GM19372 (cell line): ENCODE data around the gene PRKCA.
"Not testable (repeated sequence)": the region's sequence is repeated elsewhere in the genome, so short reads cannot be mapped to it uniquely, and the experiment has no call there.

Source experiments
- ATAC-seq: cut with Tn5 transposase; IDR thresholded peaks from one replicate; pipeline ENCODE4 v1.9.1; 2021; ENCODE audit warnings: mild to moderate bottlenecking, low read depth, moderate library complexity; ENCODE audit not compliant: unreplicated experiment

The PRKCA gene

DNA sequence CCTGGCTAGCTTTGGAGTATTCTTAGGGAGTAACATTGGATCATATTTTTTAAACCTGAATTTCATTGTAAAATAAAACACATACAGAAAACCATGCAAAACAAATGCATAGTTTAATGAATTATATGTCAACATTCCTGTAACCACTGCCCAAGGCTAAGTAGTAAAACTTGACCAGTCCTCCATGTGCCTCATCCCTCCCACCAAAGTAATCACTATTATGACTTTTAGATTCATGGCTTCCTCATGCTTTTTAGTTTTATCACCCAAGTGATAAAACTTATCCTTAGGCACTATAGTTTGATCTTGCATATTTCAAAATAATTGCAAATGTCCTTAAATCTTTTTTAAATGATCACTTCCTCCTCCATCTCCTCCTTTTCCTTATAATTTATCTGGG lies 20.4 kb downstream of the PRKCA start:
- no peak for ATAC-seq

DNA sequence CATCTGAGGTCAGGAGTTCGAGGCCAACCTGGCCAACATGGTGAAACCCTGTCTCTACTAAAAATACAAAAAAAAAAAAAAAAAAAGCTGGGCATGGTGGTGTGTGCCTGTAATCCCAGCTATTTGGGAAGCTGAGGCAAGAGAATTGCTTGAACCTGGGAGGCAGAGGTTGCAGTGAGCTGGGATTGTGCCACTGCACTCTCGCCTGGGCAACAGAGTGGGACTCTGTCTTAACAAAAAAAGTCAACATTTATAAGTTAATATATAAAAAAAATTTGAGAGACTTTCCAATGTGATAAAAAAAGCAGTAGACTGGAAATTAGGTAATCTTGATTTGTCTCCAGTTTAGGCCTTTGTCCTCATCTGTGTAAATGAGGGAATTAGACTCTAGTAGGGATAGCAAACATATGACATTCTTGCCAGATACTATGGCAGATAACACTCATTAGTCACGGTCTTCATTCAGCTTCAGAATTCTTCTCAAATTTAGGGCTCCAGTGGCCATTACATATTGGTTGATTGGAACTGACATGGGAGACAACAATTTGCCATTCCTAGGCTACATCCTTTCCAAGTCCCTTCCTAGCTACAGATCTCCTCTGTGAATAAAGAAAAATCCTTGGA lies 22.1 kb downstream of the PRKCA start:
- ATAC-seq = not testable (repeated sequence)

DNA sequence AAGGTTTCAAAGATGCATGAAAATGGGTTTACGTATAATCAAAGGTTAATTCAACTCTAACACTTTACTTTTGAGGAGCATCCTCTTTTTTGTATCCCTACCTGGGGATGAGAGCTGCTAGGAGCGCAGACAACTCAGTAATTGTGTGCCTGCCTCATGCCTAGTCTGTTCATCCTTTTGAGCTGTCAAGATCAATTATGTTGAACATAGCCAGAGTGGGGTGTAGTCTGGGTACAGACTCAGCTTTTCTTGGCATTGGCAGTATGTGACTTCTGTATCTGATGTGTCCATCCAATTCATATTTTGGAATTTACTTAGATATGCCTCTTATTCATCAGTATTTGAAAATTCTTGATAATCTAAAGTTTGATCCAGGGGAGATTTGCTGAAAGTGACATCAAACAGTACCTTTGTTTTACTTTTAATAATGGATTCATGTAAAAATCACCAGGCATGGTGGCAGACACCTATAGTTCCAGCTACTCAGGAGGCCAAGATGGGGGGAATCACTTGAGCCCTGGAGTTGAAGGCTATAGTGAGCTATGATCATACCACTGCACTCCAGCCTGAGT lies 24.1 kb downstream of the PRKCA start:
- ATAC-seq = no peak

DNA sequence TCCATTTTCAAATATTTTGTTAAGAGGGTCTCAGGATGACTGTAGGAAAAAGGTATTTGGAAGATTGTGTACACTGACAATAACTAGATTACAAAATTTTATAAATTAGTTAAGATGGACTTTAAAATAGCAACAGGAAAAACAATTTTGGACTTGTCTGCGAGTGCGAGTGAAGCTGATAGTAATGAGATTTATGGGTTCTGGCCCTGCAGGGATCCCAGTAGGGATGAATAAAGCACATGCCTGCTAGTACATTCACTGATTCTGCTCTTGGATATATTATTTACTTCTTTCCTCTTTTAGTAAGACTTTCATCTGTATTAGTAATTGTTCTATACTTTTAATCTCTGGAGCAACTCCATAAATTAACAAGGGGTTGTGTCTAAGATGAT lies 28.2 kb downstream of the PRKCA start:
- no peak for ATAC-seq

DNA sequence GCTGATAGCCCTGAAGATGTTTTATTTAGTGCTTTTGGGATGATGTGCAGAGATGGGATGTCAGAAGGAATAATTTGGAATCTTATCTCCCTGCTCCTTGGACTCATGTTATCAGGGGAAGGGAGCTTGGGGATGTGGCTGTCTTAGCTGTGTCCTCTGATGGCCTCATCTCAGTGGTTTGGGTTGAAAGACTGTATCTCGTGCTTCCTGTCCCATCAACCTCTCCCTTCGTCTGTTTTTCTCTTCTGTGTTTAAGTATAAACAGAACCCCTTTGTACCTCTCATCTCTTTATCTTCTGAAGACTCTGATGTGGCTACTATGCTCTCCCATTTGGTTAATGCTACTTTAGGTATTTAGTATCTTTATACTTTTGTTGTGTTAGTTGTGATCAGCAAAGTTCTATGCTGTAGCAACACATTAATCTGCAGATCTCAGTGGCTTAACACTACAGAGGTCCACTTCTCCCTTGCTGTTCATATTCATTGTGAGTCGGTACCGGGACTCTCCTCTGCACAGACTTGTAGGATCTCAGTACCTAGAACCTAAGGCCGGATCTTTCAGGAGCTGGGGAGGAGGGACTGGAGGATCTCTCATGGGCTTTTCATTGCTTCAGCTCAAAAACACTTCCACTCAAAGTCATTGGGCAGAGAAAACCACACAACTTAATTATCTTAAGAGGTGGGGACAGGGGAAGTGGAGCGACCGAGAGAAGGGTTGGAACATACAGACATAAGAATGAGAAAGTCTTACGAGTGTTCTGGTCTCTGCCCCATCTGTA lies 28.8 kb downstream of the PRKCA start:
- ATAC-seq = no peak

DNA sequence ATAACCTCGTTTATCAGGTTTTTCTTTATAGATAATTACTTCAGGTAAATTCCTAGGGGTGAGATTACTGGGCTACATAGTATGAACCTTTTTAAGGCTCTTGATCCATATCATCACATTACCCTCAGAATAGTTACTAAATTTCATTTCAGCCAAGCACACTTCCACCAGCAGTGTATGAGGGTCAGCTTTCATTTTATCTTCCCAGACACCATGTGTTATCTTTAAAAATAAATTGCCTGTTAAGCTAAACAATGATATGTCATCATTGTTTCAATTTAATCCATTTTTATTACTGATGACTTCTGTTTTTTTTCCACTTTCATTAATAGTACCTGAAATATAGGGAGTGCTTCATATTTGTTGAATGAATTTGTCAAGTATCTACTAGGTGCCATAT lies 33.4 kb downstream of the PRKCA start:
- ATAC-seq = no peak

DNA sequence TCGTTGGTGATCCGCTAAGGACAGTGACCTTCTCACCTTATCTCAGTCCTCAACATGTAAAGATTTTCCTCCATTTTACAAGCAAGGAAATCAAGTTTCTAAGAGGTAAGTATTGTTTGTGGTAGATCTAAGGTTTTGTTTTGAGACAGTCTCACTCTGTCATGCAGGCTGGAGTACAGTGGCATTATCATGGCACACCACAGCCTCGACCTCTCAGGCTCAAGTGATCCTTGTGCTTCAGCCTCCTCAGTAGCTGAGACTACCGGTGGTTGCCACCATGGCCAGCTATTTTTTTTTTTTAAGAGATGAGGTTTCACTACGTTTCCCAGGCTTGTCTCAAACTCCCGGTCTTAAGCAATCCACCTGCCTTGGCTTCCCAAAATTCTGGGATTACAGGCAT lies 34.9 kb downstream of the PRKCA start:
- no peak for ATAC-seq

DNA sequence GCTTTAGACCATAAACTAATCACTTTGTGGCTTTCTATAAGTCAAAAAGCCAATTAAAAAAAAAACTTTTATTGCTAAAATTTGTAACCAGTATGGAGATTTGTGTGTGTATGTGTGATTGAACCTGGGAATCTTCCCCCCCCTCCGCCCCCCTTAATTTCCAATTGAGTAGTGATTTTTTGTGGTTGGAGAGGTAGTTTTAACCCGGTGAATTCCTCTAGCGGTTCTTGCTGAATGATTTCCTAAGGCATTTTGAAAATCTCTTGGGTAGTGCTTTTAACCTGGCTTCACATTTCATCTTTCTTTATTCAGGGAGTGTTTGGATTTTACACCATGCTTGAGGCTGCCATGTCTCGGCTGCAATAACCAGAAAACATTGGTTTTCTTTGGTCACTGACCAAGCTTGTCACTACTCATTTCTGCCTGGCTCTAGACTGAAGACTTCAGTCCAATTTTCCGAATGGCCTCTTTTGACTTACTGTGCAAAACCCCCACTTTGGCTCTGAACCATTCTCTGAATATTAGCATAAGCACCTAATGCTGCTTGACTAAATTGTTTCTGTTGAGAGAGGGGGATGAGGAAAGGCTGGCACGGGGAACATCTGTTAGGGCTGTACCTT lies 35.6 kb downstream of the PRKCA start:
- no peak for ATAC-seq

DNA sequence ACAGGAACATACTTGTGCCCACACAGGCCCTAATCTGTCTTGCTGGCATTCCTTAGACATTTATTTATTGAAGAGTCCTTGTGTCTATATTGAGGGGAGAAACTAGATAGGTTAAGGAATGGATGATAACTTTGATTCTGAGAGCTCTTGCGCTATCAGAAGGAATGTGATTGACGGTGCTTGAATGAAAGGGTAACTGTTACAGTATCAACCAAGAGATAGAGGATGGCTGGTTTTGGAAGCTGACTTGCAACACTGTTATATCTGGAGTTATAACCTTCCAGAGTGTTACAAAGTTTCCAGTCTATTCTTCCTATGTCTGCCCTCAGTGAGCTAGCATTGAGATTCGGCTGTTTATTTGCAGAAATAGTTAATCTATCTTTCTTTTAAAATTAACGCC lies 36.5 kb downstream of the PRKCA start:
- no peak for ATAC-seq

DNA sequence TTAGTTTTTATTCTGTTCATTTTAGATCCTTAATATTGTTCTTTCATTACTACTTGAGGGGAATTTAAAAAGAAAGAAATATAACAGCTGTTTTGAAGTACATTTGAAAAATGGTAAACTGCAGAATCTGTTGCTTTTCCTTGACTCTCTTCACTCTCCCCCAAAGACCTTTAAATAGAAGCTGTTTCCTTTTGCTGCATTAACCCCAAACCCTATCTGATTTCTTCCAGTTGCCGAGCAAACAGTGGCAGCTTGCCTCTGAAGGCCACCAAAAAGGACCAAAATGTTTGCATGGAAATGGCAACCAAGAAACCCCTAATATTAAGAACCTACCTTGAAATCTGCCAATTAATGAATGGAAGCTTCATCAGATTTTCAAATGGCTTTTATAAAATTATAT lies 37.1 kb downstream of the PRKCA start:
- ATAC-seq = no peak

DNA sequence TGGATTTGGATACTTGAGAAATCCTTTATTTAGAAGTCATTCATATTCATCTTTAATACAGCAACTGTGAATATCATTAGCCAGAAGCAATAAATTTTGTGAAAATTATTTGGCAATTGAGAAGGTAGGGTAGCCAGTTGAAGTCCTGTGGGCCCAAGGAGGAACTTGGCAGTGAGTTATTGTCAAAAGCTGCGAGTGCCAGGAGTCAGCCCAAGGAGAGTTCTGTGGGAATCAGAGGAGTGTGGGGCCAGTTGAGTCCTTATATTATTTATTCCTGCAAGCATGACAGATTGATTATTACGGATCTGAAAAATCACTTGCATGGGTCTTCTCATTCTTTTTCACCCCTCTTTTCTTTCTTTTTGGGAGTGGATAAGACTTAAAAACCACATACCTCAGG lies 38.3 kb downstream of the PRKCA start:
- no peak for ATAC-seq

DNA sequence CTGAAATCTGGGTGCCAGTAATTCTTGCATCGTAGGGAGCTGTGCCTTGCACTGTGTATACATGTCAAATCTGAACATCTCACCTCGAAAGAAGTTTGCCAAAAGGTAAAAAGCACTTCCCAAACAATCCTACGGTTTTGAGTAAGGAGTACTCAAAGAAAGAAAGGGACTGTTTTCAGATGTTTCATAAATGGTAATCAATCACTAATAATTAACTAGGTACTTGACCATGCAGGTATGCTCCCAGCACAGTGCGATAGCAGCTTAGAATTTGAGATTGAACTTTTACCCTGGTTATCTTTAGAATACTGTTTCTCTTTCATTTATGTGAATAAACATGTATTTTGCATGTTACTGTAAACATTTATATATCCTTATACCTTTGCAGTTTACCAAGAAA lies 39.0 kb downstream of the PRKCA start:
- no peak for ATAC-seq

DNA sequence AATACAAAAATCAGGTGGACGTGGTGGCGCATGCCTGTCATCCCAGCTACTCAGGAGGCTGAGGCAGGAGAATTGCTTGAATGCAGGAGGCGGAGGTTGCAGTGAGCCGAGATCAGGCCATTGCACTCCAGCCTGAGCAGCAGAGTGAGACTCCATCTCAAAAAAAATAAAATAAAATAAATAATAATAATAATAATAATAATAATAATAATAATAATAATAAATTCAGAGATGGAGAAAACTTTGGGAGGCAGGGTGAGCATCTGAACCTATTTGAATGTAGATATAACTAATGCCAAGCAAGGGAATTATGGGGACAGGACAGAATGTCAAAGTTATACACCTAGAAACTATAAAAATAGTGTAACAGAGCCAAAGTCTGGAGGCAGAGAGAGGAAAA lies 39.9 kb downstream of the PRKCA start:
- ATAC-seq = not testable (repeated sequence)

DNA sequence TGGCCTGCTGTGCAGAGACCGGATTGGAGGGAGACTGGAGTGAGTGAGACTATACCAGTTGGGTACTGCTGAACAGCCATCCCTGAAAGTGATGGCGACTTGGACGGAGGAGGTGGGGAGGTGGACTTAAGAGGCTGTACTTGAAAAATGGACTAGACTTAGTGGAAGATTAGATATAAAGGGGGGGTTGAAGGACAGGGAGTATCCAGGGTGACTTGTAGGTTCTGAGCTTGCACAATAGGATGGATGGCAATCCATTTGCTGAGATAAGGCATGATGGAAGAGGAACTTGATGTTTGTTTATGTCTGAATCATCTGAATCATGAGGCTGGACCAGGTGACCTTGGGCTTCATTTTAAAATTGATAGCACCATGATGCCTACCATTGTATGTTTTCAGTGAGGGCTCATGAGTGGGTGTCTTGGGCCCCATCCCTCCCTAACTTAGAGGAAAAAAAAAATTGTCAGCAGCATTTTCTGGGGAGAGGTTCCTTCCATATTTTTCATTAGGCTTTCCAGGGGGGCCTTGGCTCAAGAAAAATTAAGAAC lies 41.2 kb downstream of the PRKCA start:
- ATAC-seq = no peak

DNA sequence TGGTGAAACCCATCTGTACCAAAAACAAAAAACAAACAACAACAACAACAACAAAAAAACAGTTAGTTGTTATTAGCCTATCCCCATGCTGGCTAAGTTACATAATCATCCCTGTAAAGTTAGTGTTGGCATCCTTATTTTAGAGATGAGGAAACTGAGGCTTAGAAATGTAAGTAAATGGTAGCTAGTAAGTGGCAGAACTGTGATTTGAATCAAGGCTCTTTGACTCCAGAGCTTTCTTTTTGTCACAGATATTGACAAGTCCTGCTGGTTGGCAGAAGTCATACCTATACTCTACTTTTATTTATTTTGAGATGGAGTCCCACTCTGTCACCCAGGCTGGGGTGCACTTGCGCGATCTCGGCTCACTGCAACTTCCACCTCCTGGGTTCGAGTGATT lies 42.1 kb downstream of the PRKCA start:
- ATAC-seq = no peak

DNA sequence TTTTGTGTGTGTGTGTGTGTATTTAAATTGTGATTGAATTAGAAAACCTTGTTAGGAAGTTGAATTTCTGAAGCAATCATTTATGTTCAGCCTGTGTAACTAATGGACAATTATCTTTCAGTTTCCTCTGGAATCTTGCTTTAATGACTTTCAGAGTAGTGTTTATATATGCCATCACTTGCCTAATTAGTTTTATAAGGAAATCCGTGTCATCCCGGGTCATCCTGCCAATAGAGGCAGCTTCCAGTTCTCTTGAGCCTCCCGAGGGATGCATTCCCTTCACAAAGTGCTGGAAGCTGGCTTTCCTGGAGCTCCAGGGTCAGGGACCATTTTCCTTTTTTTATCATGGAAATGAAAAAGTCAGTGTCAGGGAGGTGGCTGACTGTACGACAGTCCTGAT lies 42.9 kb downstream of the PRKCA start:
- no peak for ATAC-seq

DNA sequence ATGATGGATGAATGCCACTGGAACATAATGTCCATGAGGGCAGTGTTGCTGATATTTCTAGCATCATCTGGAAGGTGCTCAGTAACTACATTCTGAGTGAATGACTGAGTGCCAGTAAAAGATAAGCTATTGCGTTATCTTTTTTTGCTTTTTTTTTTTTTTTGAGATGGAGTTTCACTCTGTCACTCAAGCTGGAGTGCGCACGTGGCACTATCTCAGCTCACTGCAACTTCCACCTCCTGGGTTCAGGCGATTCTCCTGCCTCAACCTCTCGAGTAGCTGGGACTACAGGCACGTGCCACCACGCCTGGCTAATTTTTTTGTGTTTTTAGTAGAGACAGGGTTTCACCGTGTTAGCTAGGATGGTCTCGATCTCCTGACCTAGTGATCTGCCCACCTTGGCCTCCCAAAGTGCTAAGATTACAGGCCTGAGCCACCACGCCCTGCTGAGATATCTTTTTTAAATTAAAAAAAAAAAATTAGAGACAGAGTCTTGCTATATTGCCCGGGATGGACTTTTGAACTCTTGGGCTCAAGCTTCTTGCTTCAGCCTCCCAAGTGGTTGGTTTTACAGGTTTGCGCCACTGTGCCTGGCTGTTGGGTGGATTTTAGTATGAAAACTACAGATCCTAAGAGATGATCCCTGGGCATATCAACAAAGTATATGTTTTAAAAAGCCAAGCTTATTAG lies 43.7 kb downstream of the PRKCA start:
- ATAC-seq = not testable (repeated sequence)

DNA sequence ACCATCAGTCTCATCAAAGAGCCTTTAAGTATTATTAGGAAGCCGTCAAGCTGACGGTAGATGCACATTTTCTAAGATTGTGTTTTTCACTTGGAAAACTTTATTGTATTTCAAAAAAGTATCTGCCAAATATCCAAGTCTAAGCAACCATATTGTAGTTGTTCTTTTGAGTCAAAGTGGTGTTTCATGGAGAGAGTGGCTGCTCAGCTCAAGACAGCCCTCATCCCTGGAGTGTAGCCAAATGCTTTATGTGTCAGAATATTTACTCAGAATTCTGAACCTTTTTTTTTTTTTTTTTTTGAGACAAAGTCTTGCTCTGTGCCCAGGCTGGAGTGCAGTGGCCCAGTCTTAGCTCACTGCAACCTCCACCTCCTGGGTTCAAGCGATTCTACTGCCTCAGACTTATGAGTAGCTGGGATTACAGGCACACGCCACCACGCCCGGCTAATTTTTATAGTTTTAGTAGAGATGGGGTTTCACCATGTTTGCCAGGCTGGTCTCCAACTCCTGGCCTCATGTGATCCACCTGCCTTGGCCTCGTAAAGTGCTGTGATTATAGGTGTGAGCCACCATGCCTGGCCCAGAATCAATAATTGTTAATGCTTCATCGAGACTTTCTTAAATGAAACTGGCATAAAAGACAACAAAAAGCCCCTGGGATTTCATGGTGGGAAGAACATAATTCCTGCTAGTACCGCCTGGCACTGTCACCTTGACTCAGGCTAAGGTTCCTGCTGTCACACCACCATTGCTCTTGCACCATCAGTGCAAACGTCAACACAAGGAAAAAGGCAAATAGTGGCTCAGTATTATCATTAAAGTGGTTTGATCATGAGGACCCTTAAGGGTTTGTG lies 45.5 kb downstream of the PRKCA start:
- ATAC-seq = no peak

DNA sequence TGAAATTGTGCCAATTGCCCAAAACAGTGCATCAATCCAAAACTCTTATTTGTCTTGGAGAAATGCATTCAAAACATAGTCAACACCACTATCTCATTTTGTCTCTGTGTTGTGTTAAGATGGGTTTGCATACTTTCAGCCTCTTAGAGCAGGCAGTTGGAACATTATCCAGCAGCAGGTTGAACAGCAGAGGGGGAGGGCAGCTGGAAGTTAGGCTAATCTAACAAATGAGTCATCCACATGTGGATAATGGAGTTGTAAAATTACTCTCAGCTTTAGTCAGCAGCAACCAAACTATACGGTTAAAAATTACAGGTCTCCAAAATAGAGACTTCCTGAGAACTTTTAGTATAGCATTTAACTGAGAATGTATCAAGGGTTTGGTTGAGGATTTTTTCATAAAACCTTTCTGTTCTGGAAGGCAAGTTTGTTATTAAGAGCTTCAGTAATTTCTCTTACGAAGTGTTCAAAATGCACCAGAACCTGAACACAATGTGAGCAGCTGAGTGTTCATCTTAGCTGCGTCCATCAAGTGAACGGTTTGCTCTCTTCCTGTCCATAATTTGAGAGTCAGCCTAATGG lies 46.3 kb downstream of the PRKCA start:
- no peak for ATAC-seq
